ENCODE data around the gene EEF1AKMT3. TPM values are rescaled to one million over a fixed set of nuclear protein-coding genes. Genes with fewer than 3 reads are reported as not detected.

The EEF1AKMT3 gene
- total RNA-seq, 1 donor from 2014 or later, result 7.3 TPM

DNA sequence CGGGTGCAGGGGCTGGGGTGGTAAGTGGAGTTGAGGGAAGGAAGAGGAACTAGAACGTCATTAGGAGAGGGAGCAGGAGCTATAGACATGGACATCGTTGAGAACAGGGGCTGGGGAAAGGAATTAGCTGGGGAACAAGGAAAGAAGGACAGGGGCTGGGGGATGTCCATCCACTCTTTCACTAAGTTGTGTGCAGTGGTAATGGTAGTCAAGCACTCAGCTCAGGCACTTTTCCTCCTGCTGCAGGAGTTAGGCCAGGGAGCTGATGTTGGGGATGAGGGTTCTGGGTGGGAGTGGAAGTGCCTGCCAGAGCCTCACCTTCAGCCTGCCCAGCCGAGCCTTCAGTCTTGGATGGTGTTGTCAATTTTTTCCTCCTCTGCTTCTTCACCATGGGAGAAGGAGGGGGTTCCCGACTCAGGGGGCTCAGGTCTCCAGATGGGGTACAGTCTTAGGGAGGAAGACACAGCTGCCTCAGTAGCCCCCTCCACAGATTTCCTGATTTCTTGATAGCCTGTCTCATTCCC is 43.0 kb upstream of the EEF1AKMT3 start:
- DNase-seq (ENCODE audit: low read depth), result no peak
- H3K4me3 ChIP-seq (ENCODE audit: low read depth, low read length), result no peak overlapping the region
- TF ChIP-seq CTCF (IDR thresholded peaks at IDR 0.05; ENCODE audit: insufficient read depth, low read length, poor library complexity, severe bottlenecking), result no peak
- no peaks in the 10 kb centered on the region for H3K36me3 ChIP-seq (ENCODE audit: control insufficient read depth, insufficient read depth, low read length)
- H3K27me3 ChIP-seq (ENCODE audit: control insufficient read depth, insufficient read depth, low read length), result peaks cover 70% of the 10 kb centered on the region

- no peak for DNase-seq (ENCODE audit: low read depth)
- no peak for TF ChIP-seq CTCF (IDR thresholded peaks at IDR 0.05; ENCODE audit: insufficient read depth, low read length, poor library complexity, severe bottlenecking)
- H3K27me3 ChIP-seq (ENCODE audit: control insufficient read depth, insufficient read depth, low read length), result peaks cover 77% of the 10 kb centered on the region
- no peaks in the 10 kb centered on the region for H3K36me3 ChIP-seq (ENCODE audit: control insufficient read depth, insufficient read depth, low read length)
- no peak overlapping the region for H3K4me3 ChIP-seq (ENCODE audit: low read depth, low read length)
Observed at GRCh38 chr12:57730336-57731067, 41.9 kb upstream of the EEF1AKMT3 start.

GRCh38 chr12:57731411-57732080 is 40.9 kb upstream of the EEF1AKMT3 start:
- H3K27me3 ChIP-seq (ENCODE audit: control insufficient read depth, insufficient read depth, low read length), result peaks cover 78% of the 10 kb centered on the region
- TF ChIP-seq CTCF (IDR thresholded peaks at IDR 0.05; ENCODE audit: insufficient read depth, low read length, poor library complexity, severe bottlenecking), result no peak
- DNase-seq (ENCODE audit: low read depth), result no peak
- no peak overlapping the region for H3K4me3 ChIP-seq (ENCODE audit: low read depth, low read length)
- H3K36me3 ChIP-seq (ENCODE audit: control insufficient read depth, insufficient read depth, low read length), result no peaks in the 10 kb centered on the region

GRCh38 chr12:57732270-57732669 is 40.1 kb upstream of the EEF1AKMT3 start:
- Histone ChIP-seq H3K4me3 (ENCODE audit: low read depth, low read length) (no peak overlapping the region), H3K27me3 (ENCODE audit: control insufficient read depth, insufficient read depth, low read length) (peaks cover 78% of the 10 kb centered on the region), H3K36me3 (ENCODE audit: control insufficient read depth, insufficient read depth, low read length) (no peaks in the 10 kb centered on the region)
- DNase-seq (ENCODE audit: low read depth), result no peak
- no peak for TF ChIP-seq CTCF (IDR thresholded peaks at IDR 0.05; ENCODE audit: insufficient read depth, low read length, poor library complexity, severe bottlenecking)

GRCh38 chr12:57732726-57733593 is 39.5 kb upstream of the EEF1AKMT3 start:
- TF ChIP-seq CTCF (IDR thresholded peaks at IDR 0.05; ENCODE audit: insufficient read depth, low read length, poor library complexity, severe bottlenecking), result no peak
- H3K27me3 ChIP-seq (ENCODE audit: control insufficient read depth, insufficient read depth, low read length), result peaks cover 78% of the 10 kb centered on the region
- H3K4me3 ChIP-seq (ENCODE audit: low read depth, low read length), result no peak overlapping the region
- H3K36me3 ChIP-seq (ENCODE audit: control insufficient read depth, insufficient read depth, low read length), result no peaks in the 10 kb centered on the region
- no peak for DNase-seq (ENCODE audit: low read depth)
